NCI-H1105 treated with DMSO at 0.1 percent for 48 hours (cell line): ENCODE results near the gene MAGEB6B.
"Not testable (repeated sequence)": the region's sequence is repeated elsewhere in the genome, so short reads cannot be mapped to it uniquely, and the experiment has no call there.

Source experiments
- DNase-seq: peaks from one replicate; lab custom pipeline; 2025; lab: John Stamatoyannopoulos, UW

The MAGEB6B gene, protein sequence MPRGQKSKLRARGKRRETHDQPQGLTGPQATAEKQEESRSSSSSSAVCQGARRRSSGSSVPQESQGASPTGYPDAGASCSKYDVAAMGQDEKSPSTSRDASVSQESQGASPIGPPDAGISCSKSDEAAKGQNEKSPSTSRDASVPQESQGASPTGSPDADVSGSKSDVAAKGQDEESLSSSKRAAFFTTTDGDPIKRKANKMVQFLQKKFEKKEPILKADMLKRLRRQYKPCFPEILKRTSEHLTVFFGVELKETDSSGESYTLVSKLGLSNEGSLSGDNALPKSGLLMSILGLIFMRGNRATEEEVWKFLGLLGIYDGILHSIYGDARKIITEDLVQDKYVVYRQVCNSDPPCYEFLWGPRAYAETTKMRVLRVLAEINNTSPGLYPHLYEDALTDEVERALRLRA

DNA sequence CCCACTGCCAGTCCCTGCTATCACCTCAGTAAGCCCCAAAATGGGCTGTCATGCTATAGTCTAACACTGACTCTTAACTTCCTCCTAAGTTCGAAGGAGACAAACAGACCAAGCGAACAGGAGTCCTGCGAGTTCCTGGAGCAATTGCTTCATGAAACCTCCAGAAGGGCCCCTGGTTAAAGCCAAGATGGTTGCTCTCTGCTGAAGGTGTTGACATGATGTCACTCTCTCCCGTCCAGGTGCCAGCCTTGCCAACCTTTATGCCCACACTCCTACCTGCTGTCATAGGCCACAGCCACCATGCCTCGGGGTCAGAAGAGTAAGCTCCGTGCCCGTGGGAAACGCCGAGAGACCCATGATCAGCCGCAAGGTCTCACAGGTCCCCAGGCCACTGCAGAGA lies at the start of gene MAGEB6B:
Gene MAGEB6B, plus strand, starts transcription at position 301 of the 400 bp plus-strand sequence. Its CDS starts 0 bp downstream, at position 301.
- no peak for DNase-seq

DNA sequence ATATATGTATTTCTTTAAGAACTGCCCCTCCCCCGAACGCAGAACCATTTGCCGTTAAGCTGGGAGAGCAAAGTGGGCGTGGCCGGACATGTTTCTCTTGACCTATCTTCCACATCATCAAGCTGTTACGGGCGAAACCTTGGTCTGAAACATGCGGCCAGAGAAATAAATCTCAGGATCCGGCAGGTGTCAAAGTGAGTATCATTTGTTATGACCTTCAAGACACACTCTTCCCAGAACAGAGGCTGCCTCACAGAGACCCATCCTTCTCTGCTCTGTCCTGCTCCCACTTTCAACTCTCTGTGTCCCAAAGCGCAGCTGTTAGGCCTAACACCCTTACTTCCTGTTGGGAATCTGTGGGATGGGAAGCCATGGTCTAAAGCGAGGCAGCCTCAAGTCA lies 22.1 kb upstream of the MAGEB6B start, which contains the start of gene MAGEB18:
Gene MAGEB18, plus strand, starts transcription at position 70 of the 400 bp plus-strand sequence. CDS start 643 bp downstream, outside the sequence.
- no peak for DNase-seq

DNA sequence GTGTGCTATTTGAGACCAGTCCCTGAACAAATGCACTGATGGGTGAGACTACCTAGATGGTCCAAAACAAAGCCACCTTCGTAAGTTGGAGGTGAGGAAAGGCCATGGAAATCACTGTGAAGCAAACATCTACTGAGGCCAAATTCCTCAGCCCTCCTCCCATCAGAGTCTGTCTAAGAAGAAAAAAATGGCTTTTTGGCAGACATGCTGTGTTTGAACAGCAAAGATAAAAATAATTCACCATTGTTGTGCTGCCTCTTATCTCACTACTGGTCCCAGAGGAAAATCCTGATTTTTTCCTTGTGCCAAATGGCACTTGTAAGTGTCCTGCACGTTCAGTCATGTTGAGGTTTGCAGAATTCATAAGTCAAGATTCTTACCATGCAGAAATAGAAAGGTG lies 14.4 kb upstream of the MAGEB6B start:
- no peak for DNase-seq

DNA sequence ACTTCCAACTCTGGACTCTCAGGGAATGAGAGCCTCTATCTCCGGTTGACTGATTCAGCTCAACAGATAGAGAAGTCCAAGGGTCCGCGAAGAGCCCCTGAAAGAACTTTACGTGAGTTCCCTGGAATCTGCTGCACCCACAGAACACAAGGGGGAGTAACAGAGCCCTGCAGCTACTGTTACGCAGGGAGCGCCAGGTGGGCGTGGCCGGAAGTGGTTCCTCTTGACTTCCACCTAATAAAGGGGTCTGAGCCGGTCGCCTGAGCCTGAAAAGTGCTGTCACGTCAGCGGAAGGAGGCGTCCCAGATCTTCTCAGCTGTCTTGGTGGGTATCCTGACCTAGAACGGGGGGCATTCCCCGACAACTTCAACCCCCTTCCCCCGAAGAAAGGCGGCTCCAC lies 31.8 kb downstream of the MAGEB6B start, which contains the start of gene MAGEB6:
Gene MAGEB6, plus strand, starts transcription at position 237 of the 400 bp plus-strand sequence. CDS start 1,407 bp downstream, outside the sequence.
- DNase-seq: no peak

DNA sequence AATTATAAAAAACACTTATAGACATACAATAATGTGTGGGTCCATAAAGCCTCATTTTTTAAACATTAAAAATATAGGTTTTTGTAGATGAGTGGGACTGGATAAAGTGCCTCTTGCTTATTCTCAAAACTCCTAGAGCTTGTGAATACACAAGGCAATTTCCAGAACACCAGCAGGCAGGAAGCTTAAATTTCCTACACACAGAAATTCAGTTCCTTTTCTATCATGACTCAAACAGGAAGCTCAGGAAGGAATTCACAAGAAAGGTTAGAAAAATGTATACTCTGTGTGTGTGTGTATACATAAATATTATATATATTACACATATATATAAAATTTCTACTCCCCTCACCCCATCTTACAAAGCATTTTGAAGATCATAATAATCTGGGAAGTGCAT lies 43.2 kb downstream of the MAGEB6B start:
- no peak for DNase-seq

DNA sequence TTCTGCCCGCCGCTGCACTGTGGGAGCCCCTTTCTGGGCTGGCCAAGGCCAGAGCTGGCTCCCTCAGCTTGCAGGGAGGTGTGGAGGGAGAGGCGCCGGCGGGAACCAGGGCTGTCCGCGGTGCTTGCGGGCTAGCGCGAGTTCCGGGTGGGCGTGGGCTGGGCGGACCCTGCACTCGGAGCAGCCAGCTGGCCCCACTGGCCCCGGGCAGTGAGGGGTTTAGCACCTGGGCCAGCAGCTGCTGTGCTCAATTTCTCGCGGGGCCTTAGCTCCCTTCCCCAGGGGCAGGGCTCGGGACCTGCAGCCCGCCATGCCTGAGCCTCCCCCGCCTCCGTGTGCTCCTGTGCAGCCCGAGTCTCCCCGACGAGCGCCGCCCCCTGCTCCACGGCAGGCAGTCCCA lies 44.3 kb downstream of the MAGEB6B start:
- not testable (repeated sequence) for DNase-seq

DNA sequence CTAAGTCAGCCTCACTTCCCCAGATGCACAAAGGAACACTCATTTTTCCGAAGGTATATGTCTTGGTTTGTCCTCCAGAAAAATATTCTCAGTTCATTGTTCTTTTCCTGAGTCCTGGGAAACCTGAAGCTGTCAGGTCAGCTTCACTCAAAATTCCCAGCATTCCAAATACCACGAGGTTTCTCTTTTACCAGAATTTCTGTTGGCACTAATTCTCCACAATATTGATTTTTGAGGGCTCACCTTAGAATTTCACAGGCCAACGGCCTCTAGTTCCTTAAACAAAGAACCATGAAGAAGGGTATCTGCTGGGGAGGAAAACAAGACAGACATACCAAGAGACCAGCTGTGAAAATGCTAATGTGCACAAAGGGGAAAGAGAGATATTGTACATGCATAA lies 47.6 kb downstream of the MAGEB6B start:
- no peak for DNase-seq
